Measurements from ENCODE around the gene PPP1R14B. TPM values are rescaled to one million over a fixed set of nuclear protein-coding genes. Genes with fewer than 3 reads are reported as not detected.

PPP1R14B gene
- polyA plus RNA-seq, 3 donors = 11.7 to 40.7 (median 34.2) TPM

- intact Hi-C loops (cut with micrococcal nuclease) = loop anchor here (2.0 to 5.0 kb wide), 4 partner anchors 14 to 64 kb away; partner anchors contain the start of genes FERMT3 (in 2 of the 2), CATSPERZ (in 1 of the 2), ESRRA (in 1 of the 2) and NUDT22 (in 1 of the 2)
- H3K4me1 Mint-ChIP-seq = peaks cover 57% of the 10 kb centered on the region
These were observed 6.1 kb downstream of the PPP1R14B start, which contains the start of gene FKBP2 for GRCh38 chr11:64240435-64241240. Gene FKBP2 (plus strand): TSS chr11:64241095. CDS start chr11:64242388, 1,293 bp downstream.

More at GRCh38 chr11:64240435-64241240, 6.1 kb downstream of the PPP1R14B start, which contains the start of gene FKBP2:
- no peaks in the 10 kb centered on the region for H3K9me3 ChIP-seq (replicated peaks in 1 of 2; ENCODE audit: control insufficient read depth in 1 of 2, insufficient read depth in 1 of 2, low read length in 2 of 2)
- H3K4me3 Mint-ChIP-seq = peak within 1 kb of the TSS; percentile 87 to 92
- H3K9me3 Mint-ChIP-seq = no peaks in the 10 kb centered on the region
- peak; percentile 98 to 99 (median 99) for DNase-seq
- peak within 1 kb of the TSS; percentile 54 to 84 (median 81) for H3K4me3 ChIP-seq (replicated peaks in 1 of 3; ENCODE audit: low read depth in 2 of 3, low read length in 3 of 3)
- peak within 1 kb of the TSS; percentile 99 for H3K4me2 ChIP-seq (replicated peaks; ENCODE audit: extremely low read depth, low read length, poor library complexity, severe bottlenecking)
- H3K9ac ChIP-seq (ENCODE audit: insufficient read depth, low read length, poor library complexity, severe bottlenecking) = peak within 1 kb of the TSS; percentile 95
- H3K27me3 Mint-ChIP-seq (ENCODE audit: low read depth in 3 of 3) = peaks cover 0 to 5% (median 0%) of the 10 kb centered on the region in 3 donors
- no peak for TF ChIP-seq CTCF (IDR thresholded peaks at IDR 0.05)
- peaks cover 33% of the 10 kb centered on the region for H3K79me2 ChIP-seq (ENCODE audit: insufficient read depth, low read length)
- peaks cover 10 to 12% of the 10 kb centered on the region in 2 donors for H3K36me3 ChIP-seq (replicated peaks in 1 of 2; ENCODE audit: control insufficient read depth in 1 of 2, insufficient read depth in 2 of 2, low read length in 2 of 2)
- H3K36me3 Mint-ChIP-seq = peaks cover 22 to 24% of the 10 kb centered on the region in 2 donors
- peak within 1 kb of the TSS; percentile 96 to 100 for H3K27ac ChIP-seq (ENCODE audit: low read depth in 1 of 2, low read length in 2 of 2)
- WGBS (ENCODE audit: insufficient coverage) = 1% methylated on average over 50 of the region's 58 CpGs
- H2AFZ ChIP-seq (ENCODE audit: insufficient read depth, low read depth, low read length, poor library complexity, severe bottlenecking) = peak within 1 kb of the TSS; percentile 43
- peaks cover 61 to 75% of the 10 kb centered on the region in 2 donors for H3K4me1 ChIP-seq (ENCODE audit: control insufficient read depth in 1 of 2, insufficient read depth in 2 of 2, low read length in 2 of 2)
- H3K27me3 ChIP-seq (ENCODE audit: control insufficient read depth in 2 of 2, insufficient read depth in 2 of 2, low read length in 2 of 2) = no peaks in the 10 kb centered on the region
- no peaks in the 10 kb centered on the region for H4K20me1 ChIP-seq (ENCODE audit: insufficient read depth, low read length)
- peak within 1 kb of the TSS; percentile 100 for H3K27ac Mint-ChIP-seq
